EH (cell line): ENCODE data around the gene GPI.
"Not testable (repeated sequence)": the region's sequence is repeated elsewhere in the genome, so short reads cannot be mapped to it uniquely, and the experiment has no call there.

Source experiments
- DNase-seq: peaks from one replicate; pipeline ENCODE4 v3.0.0-alpha.2; 2015; ENCODE audit warnings: low read depth

Gene GPI

GRCh38 chr19:34364830-34365462 is at the start of gene GPI:
TSS of gene GPI (plus strand) at chr19:34365196. CDS start at chr19:34365267, 71 bp downstream.
- peak; percentile 55 for DNase-seq

- DNase-seq, result no peak
Observed at GRCh38 chr19:34316247-34316646, 48.7 kb upstream of the GPI start.

GRCh38 chr19:34316741-34317301 is 48.2 kb upstream of the GPI start:
- peak; percentile 63 for DNase-seq

GRCh38 chr19:34317311-34317927 is 47.6 kb upstream of the GPI start:
- no peak for DNase-seq

- no peak for DNase-seq
Observed at GRCh38 chr19:34319230-34319585, 45.8 kb upstream of the GPI start.

- DNase-seq, result no peak
Observed at GRCh38 chr19:34319785-34320184, 45.2 kb upstream of the GPI start.

GRCh38 chr19:34320277-34320676 is 44.7 kb upstream of the GPI start:
- no peak for DNase-seq

- no peak for DNase-seq
Observed at GRCh38 chr19:34321735-34322134, 43.3 kb upstream of the GPI start.

- no peak for DNase-seq
Observed at GRCh38 chr19:34323433-34324204, 41.4 kb upstream of the GPI start.

GRCh38 chr19:34324320-34324719 is 40.7 kb upstream of the GPI start:
- DNase-seq, result no peak

- no peak for DNase-seq
Observed at GRCh38 chr19:34325181-34325580, 39.8 kb upstream of the GPI start.

- no peak for DNase-seq
Observed at GRCh38 chr19:34325981-34326787, 38.8 kb upstream of the GPI start.

GRCh38 chr19:34327851-34328250 is 37.1 kb upstream of the GPI start:
- DNase-seq, result no peak

GRCh38 chr19:34328982-34329381 is 36.0 kb upstream of the GPI start:
- DNase-seq, result no peak

- DNase-seq, result no peak
Observed at GRCh38 chr19:34330116-34330515, 34.9 kb upstream of the GPI start.

GRCh38 chr19:34330596-34330995 is 34.4 kb upstream of the GPI start:
- not testable (repeated sequence) for DNase-seq

- not testable (repeated sequence) for DNase-seq
Observed at GRCh38 chr19:34331596-34331995, 33.4 kb upstream of the GPI start.

GRCh38 chr19:34332027-34332760 is 32.8 kb upstream of the GPI start:
- DNase-seq, result peak; percentile 11

GRCh38 chr19:34335914-34336313 is 29.1 kb upstream of the GPI start:
- DNase-seq, result no peak

GRCh38 chr19:34336781-34337271 is 28.2 kb upstream of the GPI start:
- peak; percentile 49 for DNase-seq

GRCh38 chr19:34337739-34338138 is 27.3 kb upstream of the GPI start:
- no peak for DNase-seq
